GM23338 (cell line): Measurements from ENCODE around the gene CYTL1. TPM values are rescaled to one million over a fixed set of nuclear protein-coding genes. Genes with fewer than 3 reads are reported as not detected.

Experiments
- ATAC-seq: fragments of 200-7000 bp; cut with Tn5 transposase; 3 replicates; pipeline ENCODE4 v1.9.1; 2020
- DNase-seq: peaks from one replicate; pipeline ENCODE4 v3.0.0-alpha.2; 2015; ENCODE audit warnings: low spot score
- H2AFZ ChIP-seq: fragments of 200-600 bp; sonication (generic); 2 replicates; pipeline ENCODE4 v1.8.0; 2016; ENCODE audit warnings: antibody characterized with exemption, mild to moderate bottlenecking, moderate library complexity
- H3F3A ChIP-seq: fragments of 200-600 bp; sonication (generic); replicated peaks from 2 replicates; pipeline ENCODE4 v1.8.0; 2017; ENCODE audit warnings: antibody characterized with exemption, mixed run types, low read depth
- H3K27ac ChIP-seq: fragments of 200-600 bp; sonication (generic); 2 replicates; pipeline ENCODE4 v1.6.1; 2016; ENCODE audit warnings: low read depth
- H3K27me3 ChIP-seq: fragments of 200-600 bp; sonication (generic); 2 replicates; pipeline ENCODE4 v1.8.0; 2016; ENCODE audit warnings: mild to moderate bottlenecking, mixed run types, moderate library complexity; ENCODE audit not compliant: insufficient read depth
- H3K36me3 ChIP-seq: fragments of 200-600 bp; sonication (generic); 2 replicates; pipeline ENCODE4 v1.8.0; 2016; ENCODE audit warnings: mild to moderate bottlenecking; ENCODE audit not compliant: insufficient read depth
- H3K4me1 ChIP-seq: fragments of 200-600 bp; sonication (generic); 2 replicates; pipeline ENCODE4 v1.8.0; 2016; ENCODE audit warnings: mild to moderate bottlenecking, moderate library complexity; ENCODE audit not compliant: insufficient read depth
- H3K4me2 ChIP-seq: fragments of 200-600 bp; sonication (generic); 2 replicates; pipeline ENCODE4 v1.7.1; 2017; ENCODE audit warnings: mixed run types
- H3K4me3 ChIP-seq: fragments of 200-600 bp; sonication (generic); 2 replicates; pipeline ENCODE4 v1.6.1; 2016; ENCODE audit warnings: mixed run types
- H3K79me2 ChIP-seq: fragments of 200-600 bp; sonication (generic); replicated peaks from 2 replicates; pipeline ENCODE4 v1.8.0; 2017; ENCODE audit warnings: mild to moderate bottlenecking; ENCODE audit not compliant: insufficient read depth
- H3K9me2 ChIP-seq: fragments of 200-600 bp; sonication (generic); 2 replicates; pipeline ENCODE4 v1.8.0; 2017; ENCODE audit not compliant: insufficient read depth
- H4K20me1 ChIP-seq: fragments of 200-600 bp; sonication (generic); replicated peaks from 2 replicates; pipeline ENCODE4 v1.8.0; 2017; ENCODE audit warnings: mild to moderate bottlenecking; ENCODE audit not compliant: insufficient read depth
- H3K27ac Mint-ChIP-seq: 2 replicates; pipeline ENCODE4 v1.8.0; 2020; ENCODE audit warnings: inconsistent platforms, mild to moderate bottlenecking, moderate library complexity, mixed read lengths
- H3K27me3 Mint-ChIP-seq: 3 replicates; pipeline ENCODE4 v1.8.0; 2022; ENCODE audit warnings: low read depth, mild to moderate bottlenecking, moderate library complexity, mixed read lengths, inconsistent platforms; ENCODE audit not compliant: insufficient read depth, poor library complexity
- H3K36me3 Mint-ChIP-seq: 3 replicates; pipeline ENCODE4 v1.8.0; 2021; ENCODE audit warnings: low read depth, mild to moderate bottlenecking, inconsistent platforms, moderate library complexity, mixed read lengths
- H3K4me1 Mint-ChIP-seq: 3 replicates; pipeline ENCODE4 v1.8.0; 2020; ENCODE audit warnings: mild to moderate bottlenecking, inconsistent platforms, mixed read lengths
- H3K4me3 Mint-ChIP-seq: 3 replicates; pipeline ENCODE4 v1.8.0; 2021; ENCODE audit warnings: moderate library complexity, mild to moderate bottlenecking, inconsistent platforms, mixed read lengths
- H3K9me3 Mint-ChIP-seq: 3 replicates; pipeline ENCODE4 v1.8.0; 2020; ENCODE audit warnings: moderate library complexity, mild to moderate bottlenecking, inconsistent platforms, mixed read lengths
- CREB1 ChIP-seq: fragments of 250-450 bp; sonication (Bioruptor Pico); IDR thresholded peaks from 2 replicates; pipeline ENCODE4 v1.5.0; 2020; ENCODE audit warnings: low read depth, mild to moderate bottlenecking, moderate library complexity
- CTCF ChIP-seq, 2 experiments: fragments of 200-600 bp in 1 of 2; sonication (generic) in 1 of 2; conservative IDR thresholded peaks; 2 replicates each; pipeline versions ENCODE4 v1.5.1 to v1.6.1; 2016 to 2017; ENCODE audit warnings: antibody characterized with exemption in 2 of 2, low read depth in 2 of 2, mild to moderate bottlenecking in 2 of 2, moderate library complexity in 1 of 2
- ETS1 ChIP-seq: IDR thresholded peaks from 2 replicates; pipeline ENCODE4 v1.6.1; 2016; ENCODE audit warnings: antibody characterized with exemption
- JUNB ChIP-seq: IDR thresholded peaks from one replicate; pipeline ENCODE4 v1.6.1; 2016; ENCODE audit warnings: antibody characterized with exemption; ENCODE audit not compliant: unreplicated experiment
- NANOG ChIP-seq: IDR thresholded peaks from 2 replicates; pipeline ENCODE4 v1.6.1; 2016; ENCODE audit warnings: antibody characterized with exemption, borderline replicate concordance
- POLR2AphosphoS5 ChIP-seq: IDR thresholded peaks from 2 replicates; pipeline ENCODE4 v1.6.1; 2016; ENCODE audit warnings: antibody characterized with exemption, low read depth
- REST ChIP-seq: IDR thresholded peaks from one replicate; pipeline ENCODE4 v1.6.1; 2018; ENCODE audit warnings: antibody characterized with exemption; ENCODE audit not compliant: unreplicated experiment
- STAT1 ChIP-seq: IDR thresholded peaks from one replicate; pipeline ENCODE4 v1.6.1; 2016; ENCODE audit warnings: antibody characterized with exemption; ENCODE audit not compliant: unreplicated experiment
- ZNF114 ChIP-seq: fragments of 250-450 bp; sonication (Bioruptor Pico); IDR thresholded peaks from 2 replicates; pipeline ENCODE4 v1.5.0; 2020; ENCODE audit warnings: mild to moderate bottlenecking, moderate library complexity
- ZNF331 ChIP-seq: fragments of 250-450 bp; sonication (Bioruptor Pico); IDR thresholded peaks from 2 replicates; pipeline ENCODE4 v1.5.0; 2020; ENCODE audit warnings: low read depth, mild to moderate bottlenecking, moderate library complexity
- ZNF462 ChIP-seq: fragments of 250-450 bp; sonication (Bioruptor Pico); IDR thresholded peaks from 2 replicates; pipeline ENCODE4 v1.5.0; 2020; ENCODE audit warnings: mild to moderate bottlenecking, moderate library complexity
- polyA plus RNA-seq: library from polyadenylated mRNA; unstranded; fragments of >200 nt; fragmentation: Nextera tagmentation; extraction: Ambion mirVana; gene quantifications from 2 replicates; pipeline ENCODE4 v1.2.1, GENCODE V29; 2016
- total RNA-seq: library from RNA; depleted of rRNA; stranded (reverse); fragments of >200 nt; shearing (Covaris generic); gene quantifications from 2 replicates; pipeline ENCODE4 v1.2.3, GENCODE V29; 2014

Gene CYTL1
- total and polyA plus RNA-seq, 2 experiments from 2014 or later, result 12.6 to 17.6 TPM

GRCh38 chr4:5012958-5013357 is 6.3 kb downstream of the CYTL1 start:
- H3K27me3 ChIP-seq, result no peaks in the 10 kb centered on the region
- Mint-ChIP-seq H3K27me3 (peaks cover 1% of the 10 kb centered on the region), H3K27ac (no peak overlapping the region), H3K4me3 (no peak overlapping the region), H3K36me3 (no peaks in the 10 kb centered on the region), H3K9me3 (no peaks in the 10 kb centered on the region; the same call in 2 of the 3 replicates), H3K4me1 (peaks cover 2% of the 10 kb centered on the region)
- H3K36me3 ChIP-seq, result no peaks in the 10 kb centered on the region
- no peak for TF ChIP-seq ZNF331 (CRISPR knock-in tag)
- TF ChIP-seq STAT1, result no peak
- no peak for TF ChIP-seq REST
- no peak for TF ChIP-seq ZNF462 (CRISPR knock-in tag)
- no peak for TF ChIP-seq ZNF114 (CRISPR knock-in tag)
- TF ChIP-seq CREB1 (CRISPR knock-in tag), result no peak
- no peak for TF ChIP-seq ETS1
- TF ChIP-seq JUNB, result no peak
- no peak for TF ChIP-seq CTCF (conservative IDR thresholded peaks at IDR 0.05; ENCODE audit: low read depth in 2 of 2)
- no peak for TF ChIP-seq POLR2AphosphoS5
- TF ChIP-seq NANOG, result no peak
- H3K4me3 ChIP-seq, result no peak overlapping the region
- DNase-seq (no peak), ATAC-seq (no peak)
- H3K79me2 ChIP-seq, result no peaks in the 10 kb centered on the region
- no peak overlapping the region for H3K4me2 ChIP-seq
- no peaks in the 10 kb centered on the region for H3F3A ChIP-seq
- no peak overlapping the region for H2AFZ ChIP-seq
- H3K4me1 ChIP-seq, result peaks cover under 1% of the 10 kb centered on the region; the same call in 1 of the 2 replicates
- no peak overlapping the region for H3K27ac ChIP-seq
- 0 out of 2 replicates have a peak, but pooled peaks cover 2% of the 10 kb centered on the region for H4K20me1 ChIP-seq
- H3K9me2 ChIP-seq, result no peaks in the 10 kb centered on the region
